ENCODE data around the gene ARHGEF16.

Gene ARHGEF16

GRCh38 chr1:3516911-3517675 is 62.6 kb downstream of the ARHGEF16 start:
- no peak for DNase-seq (ENCODE audit: low read depth in 2 of 2)

GRCh38 chr1:3518256-3518655 is 63.8 kb downstream of the ARHGEF16 start:
- peak in 1 of 2 donors; percentile 34 for DNase-seq (ENCODE audit: low read depth in 2 of 2)

- DNase-seq (ENCODE audit: low read depth in 2 of 2), result no peak
Observed at GRCh38 chr1:3518756-3519155, 64.3 kb downstream of the ARHGEF16 start.

GRCh38 chr1:3519301-3519885 is 64.9 kb downstream of the ARHGEF16 start:
- DNase-seq (ENCODE audit: low read depth in 2 of 2), result no peak

GRCh38 chr1:3520419-3521378 is 66.2 kb downstream of the ARHGEF16 start:
- DNase-seq (ENCODE audit: low read depth in 2 of 2), result no peak

GRCh38 chr1:3521426-3521825 is 67.0 kb downstream of the ARHGEF16 start:
- DNase-seq (ENCODE audit: low read depth in 2 of 2), result no peak

GRCh38 chr1:3522112-3522511 is 67.6 kb downstream of the ARHGEF16 start:
- no peak for DNase-seq (ENCODE audit: low read depth in 2 of 2)

GRCh38 chr1:3522564-3523265 is 68.2 kb downstream of the ARHGEF16 start:
- no peak for DNase-seq (ENCODE audit: low read depth in 2 of 2)

GRCh38 chr1:3523980-3524379 is 69.5 kb downstream of the ARHGEF16 start:
- no peak for DNase-seq (ENCODE audit: low read depth in 2 of 2)

GRCh38 chr1:3524556-3525203 is 70.2 kb downstream of the ARHGEF16 start:
- DNase-seq (ENCODE audit: low read depth in 2 of 2), result no peak

GRCh38 chr1:3525551-3526482 is 71.4 kb downstream of the ARHGEF16 start:
- no peak for DNase-seq (ENCODE audit: low read depth in 2 of 2)

GRCh38 chr1:3527774-3528173 is 73.3 kb downstream of the ARHGEF16 start:
- DNase-seq (ENCODE audit: low read depth in 2 of 2), result no peak

GRCh38 chr1:3529099-3529729 is 74.7 kb downstream of the ARHGEF16 start:
- no peak for DNase-seq (ENCODE audit: low read depth in 2 of 2)

- no peak for DNase-seq (ENCODE audit: low read depth in 2 of 2)
Observed at GRCh38 chr1:3530086-3530925, 75.8 kb downstream of the ARHGEF16 start.

All from stimulated activated CD8-positive, alpha-beta memory T cell treated with anti-CD3 and anti-CD28 coated beads, Interleukin-2, amount 100 ng/mL, for 48 hours (primary cell).